ENCODE results near the gene DPYSL3.

GRCh38 chr5:147415651-147416050 is 94.2 kb downstream of the DPYSL3 start:
- TF ChIP-seq, protein P1, sequence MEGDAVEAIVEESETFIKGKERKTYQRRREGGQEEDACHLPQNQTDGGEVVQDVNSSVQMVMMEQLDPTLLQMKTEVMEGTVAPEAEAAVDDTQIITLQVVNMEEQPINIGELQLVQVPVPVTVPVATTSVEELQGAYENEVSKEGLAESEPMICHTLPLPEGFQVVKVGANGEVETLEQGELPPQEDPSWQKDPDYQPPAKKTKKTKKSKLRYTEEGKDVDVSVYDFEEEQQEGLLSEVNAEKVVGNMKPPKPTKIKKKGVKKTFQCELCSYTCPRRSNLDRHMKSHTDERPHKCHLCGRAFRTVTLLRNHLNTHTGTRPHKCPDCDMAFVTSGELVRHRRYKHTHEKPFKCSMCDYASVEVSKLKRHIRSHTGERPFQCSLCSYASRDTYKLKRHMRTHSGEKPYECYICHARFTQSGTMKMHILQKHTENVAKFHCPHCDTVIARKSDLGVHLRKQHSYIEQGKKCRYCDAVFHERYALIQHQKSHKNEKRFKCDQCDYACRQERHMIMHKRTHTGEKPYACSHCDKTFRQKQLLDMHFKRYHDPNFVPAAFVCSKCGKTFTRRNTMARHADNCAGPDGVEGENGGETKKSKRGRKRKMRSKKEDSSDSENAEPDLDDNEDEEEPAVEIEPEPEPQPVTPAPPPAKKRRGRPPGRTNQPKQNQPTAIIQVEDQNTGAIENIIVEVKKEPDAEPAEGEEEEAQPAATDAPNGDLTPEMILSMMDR (IDR thresholded peaks at IDR 0.05), result no peak
- no peak for TF ChIP-seq ZFX (IDR thresholded peaks at IDR 0.05; ENCODE audit: borderline replicate concordance)
